Neural progenitor cell (in vitro differentiated cells): Measurements from ENCODE around the gene NEGR1.

ENCODE experiments used
- EZH2 ChIP-seq: fragments of 200-600 bp; sonication (generic); IDR thresholded peaks from 2 replicates; pipeline ENCODE4 v1.6.1; 2017; ENCODE audit warnings: antibody characterized with exemption, mild to moderate bottlenecking, moderate library complexity
- EZH2phosphoT487 ChIP-seq: fragments of 200-600 bp; sonication (generic); IDR thresholded peaks from 2 replicates; pipeline ENCODE4 v1.6.1; 2017; ENCODE audit warnings: antibody characterized with exemption
- TF ChIP-seq, protein P1 (sequence below): fragments of 200-600 bp; sonication (generic); IDR thresholded peaks from 2 replicates; pipeline ENCODE4 v1.5.1; 2017; ENCODE audit warnings: antibody characterized with exemption, mild to moderate bottlenecking

DNA sequence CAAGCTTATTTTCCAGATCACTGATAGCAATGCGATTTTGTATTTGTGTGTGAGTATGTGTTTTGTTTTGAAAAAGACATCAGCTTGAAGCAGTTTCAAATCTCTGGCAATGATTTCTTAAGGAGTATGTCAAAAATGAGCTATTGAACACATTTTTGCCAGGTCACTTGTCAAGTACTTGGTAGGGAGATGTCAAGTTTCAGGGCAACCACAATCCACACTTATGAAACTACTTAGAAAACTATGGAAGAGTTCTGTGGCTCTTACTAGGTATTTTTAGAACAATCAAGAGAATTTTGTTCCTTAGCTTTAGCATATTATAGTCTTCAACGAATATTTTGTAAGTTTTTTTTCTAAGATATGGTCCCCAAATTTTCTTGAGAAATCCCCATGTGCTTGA lies 882.7 kb downstream of the NEGR1 start:
- TF ChIP-seq, protein P1, sequence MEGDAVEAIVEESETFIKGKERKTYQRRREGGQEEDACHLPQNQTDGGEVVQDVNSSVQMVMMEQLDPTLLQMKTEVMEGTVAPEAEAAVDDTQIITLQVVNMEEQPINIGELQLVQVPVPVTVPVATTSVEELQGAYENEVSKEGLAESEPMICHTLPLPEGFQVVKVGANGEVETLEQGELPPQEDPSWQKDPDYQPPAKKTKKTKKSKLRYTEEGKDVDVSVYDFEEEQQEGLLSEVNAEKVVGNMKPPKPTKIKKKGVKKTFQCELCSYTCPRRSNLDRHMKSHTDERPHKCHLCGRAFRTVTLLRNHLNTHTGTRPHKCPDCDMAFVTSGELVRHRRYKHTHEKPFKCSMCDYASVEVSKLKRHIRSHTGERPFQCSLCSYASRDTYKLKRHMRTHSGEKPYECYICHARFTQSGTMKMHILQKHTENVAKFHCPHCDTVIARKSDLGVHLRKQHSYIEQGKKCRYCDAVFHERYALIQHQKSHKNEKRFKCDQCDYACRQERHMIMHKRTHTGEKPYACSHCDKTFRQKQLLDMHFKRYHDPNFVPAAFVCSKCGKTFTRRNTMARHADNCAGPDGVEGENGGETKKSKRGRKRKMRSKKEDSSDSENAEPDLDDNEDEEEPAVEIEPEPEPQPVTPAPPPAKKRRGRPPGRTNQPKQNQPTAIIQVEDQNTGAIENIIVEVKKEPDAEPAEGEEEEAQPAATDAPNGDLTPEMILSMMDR, result no peak
- TF ChIP-seq EZH2 (no peak), EZH2phosphoT487 (no peak)
